Measurements from ENCODE around the gene HOXD10.

The HOXD10 gene

GRCh38 chr2:176107731-176108181 is 8.8 kb upstream of the HOXD10 start:
- no peak for DNase-seq (ENCODE audit: low spot score)

DNA sequence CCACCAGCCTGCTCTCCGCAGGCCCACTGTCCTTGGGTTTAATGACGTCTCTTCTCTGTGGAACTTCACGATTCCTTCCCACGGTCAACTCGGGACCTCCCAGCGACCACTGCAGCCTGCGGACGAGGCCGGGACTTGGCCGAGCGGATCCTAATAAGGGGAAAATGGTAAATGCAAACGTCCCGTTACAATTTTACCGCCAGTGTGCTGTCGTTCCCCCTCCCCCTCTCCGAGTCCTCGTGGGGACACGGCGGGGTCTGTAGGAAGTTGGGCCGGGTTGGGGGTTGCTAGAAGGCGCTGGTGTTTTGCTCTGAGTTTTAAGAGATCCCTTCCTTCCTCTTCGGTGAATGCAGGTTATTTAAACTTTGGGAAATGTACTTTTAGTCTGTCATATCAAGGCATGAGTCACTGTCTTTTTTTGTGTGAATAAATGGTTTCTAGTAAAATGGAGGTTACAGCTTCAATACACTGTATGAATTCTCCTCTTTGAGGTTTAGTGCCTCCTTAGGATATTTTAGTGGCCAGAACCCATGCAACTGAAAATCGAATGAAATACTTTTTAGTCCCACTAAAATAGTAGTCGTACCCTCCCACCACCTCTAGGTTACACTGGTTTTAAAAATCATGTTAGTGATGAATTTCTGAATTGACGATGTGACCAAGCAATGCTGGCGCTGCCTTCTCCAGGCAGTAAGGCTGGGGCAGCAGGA is 7.2 kb upstream of the HOXD10 start:
- DNase-seq (ENCODE audit: low spot score): no peak

GRCh38 chr2:176109946-176110345 is 6.6 kb upstream of the HOXD10 start:
- DNase-seq (ENCODE audit: low spot score): no peak

DNA sequence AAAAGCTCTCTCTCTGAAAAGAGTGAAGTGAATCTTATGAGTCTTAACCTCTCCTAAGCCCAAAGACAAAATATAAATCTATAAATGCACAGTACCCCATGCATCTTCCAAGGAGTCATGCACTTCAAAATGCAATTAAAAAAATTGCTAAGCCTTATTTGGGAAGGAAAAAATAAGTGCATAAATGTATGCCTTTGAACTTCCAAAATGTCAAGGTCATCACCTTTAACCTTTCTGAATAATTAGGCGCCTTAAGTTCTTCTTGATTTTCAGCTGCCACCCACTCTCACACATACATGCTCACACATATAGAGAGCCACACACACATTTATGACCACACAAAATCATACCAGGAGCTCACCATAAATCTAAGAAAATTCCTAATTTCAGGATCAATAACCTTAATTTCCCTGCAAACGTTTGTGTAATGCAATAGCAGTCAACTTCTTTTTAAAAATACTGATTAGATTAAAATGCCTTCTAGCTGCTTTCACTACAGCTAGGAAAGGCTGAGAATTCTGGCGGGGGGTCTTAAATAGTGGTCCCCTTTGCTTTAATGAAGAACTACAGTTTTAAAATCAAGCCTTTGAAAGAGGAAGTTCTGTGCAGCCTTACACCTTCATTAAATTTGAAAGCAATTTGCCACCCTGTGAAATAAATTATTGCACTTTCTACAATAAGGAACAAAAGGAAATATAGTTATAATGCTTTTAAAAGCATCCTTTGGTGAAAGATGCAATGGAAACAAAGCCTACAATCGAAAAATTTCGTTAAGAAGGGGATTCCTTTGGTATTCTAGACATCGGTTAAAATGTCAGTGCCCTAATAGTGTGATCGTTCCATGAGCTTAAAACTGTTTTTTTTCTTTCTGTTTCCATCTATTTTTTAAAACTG is 5.9 kb upstream of the HOXD10 start:
- DNase-seq (ENCODE audit: low spot score): no peak

- no peak for DNase-seq (ENCODE audit: low spot score)
These were observed 5.3 kb upstream of the HOXD10 start for GRCh38 chr2:176111309-176111663.

- no peak for DNase-seq (ENCODE audit: low spot score)
These were observed 4.7 kb upstream of the HOXD10 start for GRCh38 chr2:176111846-176112374.

DNA sequence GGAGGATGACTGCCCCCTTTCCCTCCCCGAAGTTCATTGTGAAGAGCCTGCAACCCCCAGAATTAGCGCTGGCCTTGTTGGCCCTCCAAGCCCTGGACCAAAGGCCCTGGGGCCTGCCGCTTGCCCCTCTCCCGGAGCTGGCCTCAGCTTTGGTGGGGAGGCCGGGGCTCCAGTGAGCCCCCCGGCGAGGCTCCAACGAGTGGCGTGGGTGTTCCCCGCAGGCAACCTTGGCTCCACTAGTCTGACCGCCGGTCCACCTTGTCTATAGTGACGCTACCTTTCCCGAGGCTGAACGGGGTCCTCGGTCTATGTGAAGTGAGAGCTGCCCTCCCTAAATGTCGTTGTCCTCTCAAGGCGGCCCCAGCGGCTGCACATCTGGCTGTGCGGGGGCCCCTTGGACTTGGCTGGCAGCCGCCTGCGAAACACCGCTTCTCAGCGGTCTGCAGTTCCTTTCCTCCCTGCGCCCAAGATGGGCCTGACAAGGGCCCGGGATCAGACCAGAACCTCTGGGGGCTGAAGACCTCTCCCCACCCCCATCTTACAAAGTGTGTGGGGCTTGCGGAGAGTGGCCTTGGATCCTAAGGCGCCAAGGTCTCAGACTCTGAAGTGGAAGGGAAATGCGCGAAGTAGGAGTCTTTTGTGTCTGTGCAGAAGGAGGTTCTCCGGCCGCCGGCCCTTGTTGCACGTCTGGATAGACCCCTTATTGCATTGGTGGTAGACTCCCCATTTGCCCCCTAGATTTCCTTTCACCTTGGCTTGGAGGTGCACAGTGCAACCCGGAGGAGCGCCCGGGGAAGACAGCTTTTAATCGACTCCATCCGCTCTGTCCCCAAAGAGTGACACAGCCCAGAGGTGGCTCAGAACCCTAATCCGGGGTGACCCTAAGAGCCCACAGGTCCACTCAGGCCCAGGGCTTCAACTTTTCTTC is 3.9 kb upstream of the HOXD10 start:
- no peak for DNase-seq (ENCODE audit: low spot score)

- DNase-seq (ENCODE audit: low spot score): no peak
These were observed 2.3 kb upstream of the HOXD10 start for GRCh38 chr2:176114120-176114929.

GRCh38 chr2:176114930-176115625 is 1.5 kb upstream of the HOXD10 start:
- DNase-seq (ENCODE audit: low spot score): no peak

DNA sequence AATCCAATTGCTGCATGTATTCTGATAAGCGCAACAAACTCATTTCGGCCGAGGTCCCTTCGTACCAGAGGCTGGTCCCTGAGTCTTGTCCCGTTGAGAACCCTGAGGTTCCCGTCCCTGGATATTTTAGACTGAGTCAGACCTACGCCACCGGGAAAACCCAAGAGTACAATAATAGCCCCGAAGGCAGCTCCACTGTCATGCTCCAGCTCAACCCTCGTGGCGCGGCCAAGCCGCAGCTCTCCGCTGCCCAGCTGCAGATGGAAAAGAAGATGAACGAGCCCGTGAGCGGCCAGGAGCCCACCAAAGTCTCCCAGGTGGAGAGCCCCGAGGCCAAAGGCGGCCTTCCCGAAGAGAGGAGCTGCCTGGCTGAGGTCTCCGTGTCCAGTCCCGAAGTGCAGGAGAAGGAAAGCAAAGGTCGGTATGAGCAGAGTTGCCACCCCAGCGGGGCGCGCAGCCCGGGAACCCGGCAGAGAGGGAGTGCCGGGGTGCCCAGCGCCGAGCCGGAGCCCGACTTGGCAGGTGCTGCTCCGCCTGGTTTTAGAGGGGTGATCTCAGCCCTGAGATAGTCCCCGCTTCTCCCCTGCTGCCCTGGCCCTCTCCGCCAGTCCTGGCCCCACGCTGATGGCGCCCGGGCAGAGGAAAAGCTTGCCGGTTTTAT is 714 bp downstream of the HOXD10 start:
- no peak for DNase-seq (ENCODE audit: low spot score)

DNA sequence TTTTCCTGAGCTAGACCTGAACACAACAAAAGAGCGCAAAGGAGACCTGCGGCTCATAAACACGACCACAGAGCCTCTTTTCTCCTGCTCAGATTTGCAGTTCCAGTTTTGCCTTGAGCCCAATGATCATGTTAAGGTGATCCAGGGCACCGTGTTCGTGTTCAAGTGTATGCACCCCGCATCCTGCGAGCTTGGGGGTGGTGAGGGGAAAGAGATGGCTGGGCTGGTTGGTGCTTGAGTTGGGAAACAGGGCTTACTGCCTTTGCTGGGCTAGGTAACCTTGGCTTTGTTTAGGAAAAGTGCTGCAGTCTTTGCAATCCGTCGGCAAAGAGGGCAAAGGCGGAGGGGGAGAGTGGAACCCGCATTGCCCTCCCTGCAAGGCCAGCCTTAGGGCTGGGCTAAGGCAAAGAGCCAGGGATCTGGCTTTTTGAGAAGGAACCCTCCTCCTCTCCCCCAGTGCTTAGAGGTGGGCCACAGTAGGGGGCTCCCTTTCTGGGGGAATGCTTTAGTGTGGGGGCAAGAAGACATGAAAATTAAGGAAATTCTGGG is 1.3 kb downstream of the HOXD10 start:
- no peak for DNase-seq (ENCODE audit: low spot score)

GRCh38 chr2:176118601-176119339 is 2.2 kb downstream of the HOXD10 start:
- DNase-seq (ENCODE audit: low spot score): no peak

DNA sequence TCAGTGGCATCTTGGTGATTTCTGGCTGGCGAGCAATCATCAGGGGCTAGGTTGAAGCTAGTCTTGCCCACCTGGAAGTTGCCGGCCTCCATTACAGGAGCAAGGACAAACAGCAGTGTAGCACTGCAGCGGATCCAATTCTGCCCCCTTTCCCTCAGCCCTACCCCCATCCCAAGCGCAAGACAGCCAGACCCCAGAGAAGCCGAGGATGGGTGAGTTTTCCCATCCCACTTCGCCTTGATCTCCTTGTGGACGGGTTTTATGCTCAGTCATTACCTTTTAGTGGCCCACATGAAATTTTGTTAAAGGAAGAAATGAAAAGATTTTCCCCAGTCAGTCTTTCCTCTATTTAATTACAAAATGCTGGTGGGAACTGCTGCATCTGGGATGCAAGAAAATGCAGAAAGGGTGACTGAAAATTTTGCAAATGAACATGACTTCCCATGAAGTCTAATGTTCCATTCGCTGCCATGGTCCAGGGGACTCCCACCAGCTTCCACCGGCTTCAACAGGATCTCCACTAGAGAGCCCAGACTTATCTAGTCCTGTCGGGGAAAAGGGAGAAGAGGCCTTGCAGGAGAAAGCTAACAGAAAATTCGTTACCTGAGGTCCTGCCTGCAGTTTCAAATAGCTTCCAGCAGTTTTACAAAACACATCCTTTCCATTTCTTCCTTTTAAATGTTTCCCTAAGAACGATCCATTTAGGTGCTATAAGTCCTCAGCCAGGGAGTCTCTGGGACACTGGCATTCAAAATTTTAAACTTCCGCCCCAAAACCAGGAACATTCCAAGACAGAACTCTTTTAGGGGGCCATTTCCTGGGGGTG is 4.0 kb downstream of the HOXD10 start:
- no peak for DNase-seq (ENCODE audit: low spot score)

GRCh38 chr2:176121190-176122051 is 4.8 kb downstream of the HOXD10 start:
- no peak for DNase-seq (ENCODE audit: low spot score)

DNA sequence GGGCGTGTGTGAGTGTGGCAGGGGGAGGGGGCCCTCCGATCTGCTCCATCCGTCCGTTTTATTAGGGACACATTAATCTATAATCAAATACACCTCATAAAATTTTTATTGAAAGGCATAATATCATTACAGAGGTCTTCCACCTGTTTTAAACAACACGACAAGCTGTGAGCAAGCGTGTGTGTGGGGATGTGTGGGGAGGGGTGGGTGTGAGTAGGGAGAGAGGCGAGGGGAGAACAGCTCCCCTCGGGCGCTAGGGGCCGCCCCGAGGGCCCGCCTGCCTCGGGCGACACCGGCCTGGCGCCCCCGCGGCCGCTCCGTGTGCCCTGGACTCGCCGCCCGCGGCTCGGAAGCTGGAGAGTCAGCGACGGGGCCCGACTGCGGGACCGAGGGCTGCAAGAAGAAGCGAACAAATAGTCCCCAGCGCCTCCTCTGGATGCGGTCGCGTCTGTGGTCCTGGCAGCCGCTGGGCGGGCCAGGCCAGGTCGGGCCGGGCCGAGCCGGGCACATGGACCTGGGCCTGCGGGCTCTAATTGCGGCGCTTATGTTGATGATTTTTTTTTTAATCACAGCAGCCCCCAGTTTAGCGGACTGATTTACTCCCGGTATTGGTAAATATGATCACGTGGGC is 5.6 kb downstream of the HOXD10 start:
- no peak for DNase-seq (ENCODE audit: low spot score)

DNA sequence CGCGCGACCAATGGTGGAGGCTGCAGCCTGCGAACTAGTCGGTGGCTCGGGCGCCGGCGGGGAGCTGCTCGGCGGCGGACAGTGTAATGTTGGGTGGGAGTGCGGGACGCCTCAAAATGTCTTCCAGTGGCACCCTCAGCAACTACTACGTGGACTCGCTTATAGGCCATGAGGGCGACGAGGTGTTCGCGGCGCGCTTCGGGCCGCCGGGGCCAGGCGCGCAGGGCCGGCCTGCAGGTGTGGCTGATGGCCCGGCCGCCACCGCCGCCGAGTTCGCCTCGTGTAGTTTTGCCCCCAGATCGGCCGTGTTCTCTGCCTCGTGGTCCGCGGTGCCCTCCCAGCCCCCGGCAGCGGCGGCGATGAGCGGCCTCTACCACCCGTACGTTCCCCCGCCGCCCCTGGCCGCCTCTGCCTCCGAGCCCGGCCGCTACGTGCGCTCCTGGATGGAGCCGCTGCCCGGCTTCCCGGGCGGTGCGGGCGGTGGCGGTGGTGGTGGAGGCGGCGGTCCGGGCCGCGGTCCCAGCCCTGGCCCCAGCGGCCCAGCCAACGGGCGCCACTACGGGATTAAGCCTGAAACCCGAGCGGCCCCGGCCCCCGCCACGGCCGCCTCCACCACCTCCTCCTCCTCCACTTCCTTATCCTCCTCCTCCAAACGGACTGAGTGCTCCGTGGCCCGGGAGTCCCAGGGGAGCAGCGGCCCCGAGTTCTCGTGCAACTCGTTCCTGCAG is 6.3 kb downstream of the HOXD10 start, which contains the start of gene HOXD9:
TSS of gene HOXD9 (plus strand) at position 37 of the 728 bp plus-strand sequence. CDS start at position 87, 50 bp downstream.
- no peak for DNase-seq (ENCODE audit: low spot score)

All from CD4-positive, alpha-beta T cell treated with Interleukin-15 for 4 hours (primary cell).